Stomach (tissue), 9 donors: Measurements from ENCODE around the gene RAP2B. TPM values are rescaled to one million over a fixed set of nuclear protein-coding genes. Genes with fewer than 3 reads are reported as not detected.
"Not testable (repeated sequence)": the region's sequence is repeated elsewhere in the genome, so short reads cannot be mapped to it uniquely, and the experiment has no call there.

ENCODE experiments used
- DNase-seq, 2 donors: peaks; one replicate each; pipeline versions ENCODE4 v3.0.0 to v3.0.0-alpha.2; 2013 to 2019
- H3K27ac ChIP-seq, 5 donors: fragments of 200-600 bp in 4 of 5; sonication (generic) in 4 of 5; one replicate each; pipeline ENCODE4 v1.5.1; 2013 to 2019; ENCODE audit warnings: mild to moderate bottlenecking in 1 of 5, moderate library complexity in 1 of 5
- H3K27me3 ChIP-seq, 3 donors: fragments of 200-600 bp; sonication (generic); one replicate each; pipeline ENCODE4 v1.5.1; 2017 to 2019; ENCODE audit warnings: mixed run types in 1 of 3
- H3K36me3 ChIP-seq, 4 donors: fragments of 200-600 bp; sonication (generic); 1 replicate in 3 of 4; 2 replicates in 1 of 4; pipeline ENCODE4 v1.5.1; 2016 to 2019
- H3K4me1 ChIP-seq, 4 donors: fragments of 200-600 bp; sonication (generic); one replicate each; pipeline ENCODE4 v1.5.1; 2016 to 2019
- H3K4me3 ChIP-seq, 4 donors: fragments of 200-600 bp; sonication (generic) in 3 of 4; one replicate each; pipeline ENCODE4 v1.5.1; 2016 to 2019; ENCODE audit warnings: mild to moderate bottlenecking in 1 of 4
- H3K9me3 ChIP-seq, 4 donors: fragments of 200-600 bp; sonication (generic); one replicate each; pipeline ENCODE4 v1.5.1; 2016 to 2019
- CTCF ChIP-seq, 7 experiments: fragments of 450-650 bp in 4 of 7; fragments of 200-600 bp in 3 of 7; sonication (generic) in 3 of 7; IDR thresholded peaks; one replicate each; pipeline ENCODE4 v1.5.1; 2016 to 2019; ENCODE audit warnings: antibody characterized with exemption in 7 of 7, control low read depth in 2 of 7, mild to moderate bottlenecking in 1 of 7
- EP300 ChIP-seq: sonication (generic); formaldehyde crosslinking; IDR thresholded peaks from one replicate; pipeline ENCODE4 v1.6.1; 2017; ENCODE audit warnings: antibody characterized with exemption
- POLR2A ChIP-seq, 4 donors: fragments of 450-650 bp; IDR thresholded peaks; one replicate each; pipeline ENCODE4 v1.6.1; 2016; ENCODE audit warnings: antibody characterized with exemption in 4 of 4, control low read depth in 2 of 4, mild to moderate bottlenecking in 1 of 4, moderate library complexity in 1 of 4
- POLR2AphosphoS5 ChIP-seq, 3 donors: sonication (generic); formaldehyde crosslinking; IDR thresholded peaks; one replicate each; pipeline ENCODE4 v1.6.1; 2016; ENCODE audit warnings: antibody characterized with exemption in 3 of 3
- WGBS, 5 donors: extraction: QIAGEN DNeasy Blood & Tissue Kit in 3 of 5; methylation state at CpG; one replicate each; pipeline versions ENCODE4 v1.1.5 to v1.1.7; 2013 to 2018; 5-methylcytosine and 5-hydroxymethylcytosine counted together
- intact Hi-C: fragments of 100-400 bp; cut with DNase I; formaldehyde crosslinking; loops from one replicate; pipeline ENCODE4 v1.15.1; 2023; ENCODE audit warnings: low total_unique reads
- polyA plus RNA-seq, 3 donors: library from polyadenylated mRNA; stranded (reverse); fragments of 200-250 nt; gene quantifications; one replicate each; pipeline ENCODE4 v1.2.3, GENCODE V29; 2013
- total RNA-seq, 5 donors: library from RNA; depleted of rRNA; stranded (reverse); fragments of >200 nt; gene quantifications; one replicate each; pipeline versions ENCODE4 v1.1.0 to v1.2.3, GENCODE V29; 2014 to 2016
- donor health status: healthy with polysubstance abuse.
- donor health status: Bipolar disorder and iron deficiency.
- donor health status: healthy.

RAP2B gene
- total and polyA plus RNA-seq, 8 donors = 1.2 to 30.7 (median 11.0) TPM

GRCh38 chr3:153176197-153176596 lies 14.2 kb downstream of the RAP2B start:
- Histone ChIP-seq H3K4me3 (no peak overlapping the region), H3K4me1 (no peaks in the 10 kb centered on the region), H3K27ac (no peak overlapping the region), H3K9me3 (no peaks in the 10 kb centered on the region), H3K36me3 (peaks cover 0 to 16% (median 0%) of the 10 kb centered on the region in 4 donors), H3K27me3 (no peaks in the 10 kb centered on the region)
- DNase-seq = no peak
- TF ChIP-seq CTCF (IDR thresholded peaks at IDR 0.05) (no peak), POLR2AphosphoS5 (IDR thresholded peaks at IDR 0.05) (no peak), POLR2A (IDR thresholded peaks at IDR 0.05) (no peak), EP300 (no peak)
- intact Hi-C loops = no loop called here
- WGBS, 5 donors = 95 to 100% (median 98%) methylated on average over 3 of the region's 3 CpGs

DNA sequence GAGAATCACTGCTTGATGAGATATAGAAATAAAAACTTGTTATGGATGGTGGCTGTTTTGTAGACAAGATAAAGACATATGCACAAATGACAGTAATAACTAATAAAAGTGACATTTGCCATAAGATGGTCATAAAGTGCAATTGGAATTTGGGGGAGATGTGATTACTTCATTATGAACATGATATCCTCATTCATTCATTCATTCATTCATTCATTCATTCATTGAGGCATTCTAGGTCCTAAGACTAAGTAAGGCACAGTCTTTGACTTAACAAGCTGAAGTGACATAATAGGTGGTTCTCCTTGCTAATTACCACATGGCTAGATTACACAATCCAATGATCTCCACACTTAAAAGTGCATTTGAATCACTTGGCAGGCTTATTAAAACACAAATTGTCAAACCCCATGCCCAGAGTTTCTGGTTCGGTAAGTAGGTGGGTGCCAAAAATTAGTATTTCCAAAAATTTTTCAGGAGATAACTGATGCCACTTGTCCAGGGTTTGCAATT lies 18.9 kb downstream of the RAP2B start:
- Histone ChIP-seq H3K27me3 (no peaks in the 10 kb centered on the region), H3K4me1 (no peaks in the 10 kb centered on the region), H3K27ac (no peak overlapping the region), H3K36me3 (peaks cover 0 to 16% (median 0%) of the 10 kb centered on the region in 4 donors), H3K9me3 (no peaks in the 10 kb centered on the region), H3K4me3 (no peak overlapping the region)
- TF ChIP-seq CTCF (IDR thresholded peaks at IDR 0.05) = no peak
- no peak for TF ChIP-seq POLR2AphosphoS5 (IDR thresholded peaks at IDR 0.05)
- TF ChIP-seq POLR2A (IDR thresholded peaks at IDR 0.05) = no peak
- TF ChIP-seq EP300 = no peak
- 90 to 100% (median 92%) methylated on average over 1 of the region's 1 CpG for WGBS, 5 donors
- no peak for DNase-seq
- intact Hi-C loops = no loop called here

- intact Hi-C loops = no loop called here
- no peak overlapping the region for H3K27ac ChIP-seq
- WGBS, 5 donors = 83 to 92% (median 90%) methylated on average over 6 of the region's 6 CpGs
- H3K4me1 ChIP-seq = no peaks in the 10 kb centered on the region
- H3K9me3 ChIP-seq = no peaks in the 10 kb centered on the region
- no peak for DNase-seq
- H3K36me3 ChIP-seq = peaks cover 0 to 12% (median 0%) of the 10 kb centered on the region in 4 donors
- H3K27me3 ChIP-seq = no peaks in the 10 kb centered on the region
- no peak overlapping the region for H3K4me3 ChIP-seq
- no peak for TF ChIP-seq POLR2AphosphoS5 (IDR thresholded peaks at IDR 0.05)
- no peak for TF ChIP-seq EP300
- no peak for TF ChIP-seq CTCF (IDR thresholded peaks at IDR 0.05)
- TF ChIP-seq POLR2A (IDR thresholded peaks at IDR 0.05) = no peak
Measured at GRCh38 chr3:153182501-153183293, 20.7 kb downstream of the RAP2B start.

- Histone ChIP-seq H3K27ac (no peak overlapping the region), H3K4me3 (no peak overlapping the region), H3K27me3 (no peaks in the 10 kb centered on the region), H3K36me3 (no peaks in the 10 kb centered on the region), H3K4me1 (no peaks in the 10 kb centered on the region), H3K9me3 (no peaks in the 10 kb centered on the region)
- WGBS, 5 donors = 60 to 79% (median 73%) methylated on average over 2 of the region's 2 CpGs
- no peak for TF ChIP-seq EP300
- DNase-seq = no peak
- intact Hi-C loops = no loop called here
Measured at GRCh38 chr3:153190923-153191322, 28.9 kb downstream of the RAP2B start.

GRCh38 chr3:153192327-153192726 lies 30.3 kb downstream of the RAP2B start:
- TF ChIP-seq POLR2A (IDR thresholded peaks at IDR 0.05) (no peak), POLR2AphosphoS5 (IDR thresholded peaks at IDR 0.05) (no peak), CTCF (IDR thresholded peaks at IDR 0.05) (no peak), EP300 (no peak)
- Histone ChIP-seq H3K27me3 (no peaks in the 10 kb centered on the region), H3K4me3 (no peak overlapping the region), H3K36me3 (no peaks in the 10 kb centered on the region), H3K4me1 (no peaks in the 10 kb centered on the region), H3K27ac (no peak overlapping the region), H3K9me3 (no peaks in the 10 kb centered on the region)
- intact Hi-C loops = no loop called here
- no peak for DNase-seq

GRCh38 chr3:153193786-153194476 lies 31.9 kb downstream of the RAP2B start:
- WGBS, 5 donors = 95 to 97% (median 97%) methylated on average over 12 of the region's 12 CpGs
- H3K27me3 ChIP-seq, H3K9me3 ChIP-seq, intact Hi-C loops, DNase-seq, H3K27ac ChIP-seq, H3K4me3 ChIP-seq, H3K4me1 ChIP-seq, H3K36me3 ChIP-seq: not testable (repeated sequence)
